Esophagus squamous epithelium (tissue), 5 donors: ENCODE measurements around the gene PPIL4. TPM values are rescaled to one million over a fixed set of nuclear protein-coding genes. Genes with fewer than 3 reads are reported as not detected.
"Not testable (repeated sequence)": the region's sequence is repeated elsewhere in the genome, so short reads cannot be mapped to it uniquely, and the experiment has no call there.

Source experiments
- DNase-seq: peaks from one replicate; lab custom pipeline; 2025; lab: John Stamatoyannopoulos, UW
- H3K27ac ChIP-seq, 4 donors: fragments of 200-600 bp; sonication (generic); one replicate each; pipeline ENCODE4 v1.5.1; 2016 to 2019; ENCODE audit warnings: mild to moderate bottlenecking in 1 of 4
- H3K27me3 ChIP-seq, 4 donors: fragments of 200-600 bp; sonication (generic); 1 replicate in 3 of 4; 2 replicates in 1 of 4; pipeline versions ENCODE4 v1.5.1 to v1.6.0; 2017 to 2021; ENCODE audit warnings: antibody characterized with exemption in 1 of 4
- H3K36me3 ChIP-seq, 3 donors: fragments of 200-600 bp; sonication (generic); one replicate each; pipeline ENCODE4 v1.5.1; 2016 to 2019
- H3K4me1 ChIP-seq, 3 donors: fragments of 200-600 bp; sonication (generic); one replicate each; pipeline ENCODE4 v1.5.1; 2017 to 2019
- H3K4me3 ChIP-seq, 4 donors: fragments of 200-600 bp; sonication (generic); 1 replicate in 3 of 4; 2 replicates in 1 of 4; pipeline ENCODE4 v1.5.1; 2016 to 2019; ENCODE audit warnings: mild to moderate bottlenecking in 2 of 4, moderate library complexity in 1 of 4
- H3K9me3 ChIP-seq, 3 donors: fragments of 200-600 bp; sonication (generic); one replicate each; pipeline ENCODE4 v1.5.1; 2016 to 2019
- CTCF ChIP-seq, 6 experiments: fragments of 450-650 bp in 4 of 6; fragments of 200-600 bp in 2 of 6; sonication (generic) in 2 of 6; IDR thresholded peaks; one replicate each; pipeline ENCODE4 v1.5.1; 2016 to 2019; ENCODE audit warnings: antibody characterized with exemption in 6 of 6, mild to moderate bottlenecking in 4 of 6, moderate library complexity in 4 of 6
- POLR2A ChIP-seq, 4 donors: fragments of 450-650 bp; IDR thresholded peaks; one replicate each; pipeline ENCODE4 v1.6.1; 2017; ENCODE audit warnings: antibody characterized with exemption in 4 of 4, mild to moderate bottlenecking in 4 of 4, moderate library complexity in 3 of 4
- WGBS, 2 donors: methylation state at CpG; one replicate each; pipeline ENCODE4 v1.1.5; 2018; 5-methylcytosine and 5-hydroxymethylcytosine counted together
- intact Hi-C: fragments of 100-400 bp; cut with DNase I; formaldehyde crosslinking; loops from one replicate; pipeline ENCODE4 v1.15.0; 2022
- total RNA-seq, 4 donors: library from RNA; depleted of rRNA; stranded (reverse); fragments of >200 nt; gene quantifications; one replicate each; pipeline ENCODE4 v1.1.0, GENCODE V29; 2016
- donor health status: DM: yes; HTN: yes; CAD: no.

Gene PPIL4
- total RNA-seq, 4 donors from 2014 or later: 9.4 to 25.2 (median 16.2) TPM

GRCh38 chr6:149501201-149501600 is 44.6 kb downstream of the PPIL4 start:
- Histone ChIP-seq H3K27ac (no peak overlapping the region), H3K4me3 (no peak overlapping the region), H3K4me1 (no peaks in the 10 kb centered on the region), H3K36me3 (peaks cover 0 to 42% (median 0%) of the 10 kb centered on the region in 3 donors), H3K27me3 (no peaks in the 10 kb centered on the region), H3K9me3 (no peaks in the 10 kb centered on the region)
- intact Hi-C loops: no loop called here
- no peak for DNase-seq
- WGBS, 2 donors: 82 to 91% methylated on average over 1 of the region's 1 CpG
- TF ChIP-seq POLR2A (IDR thresholded peaks at IDR 0.05) (no peak), CTCF (IDR thresholded peaks at IDR 0.05) (no peak)

GRCh38 chr6:149500096-149500495 is 45.7 kb downstream of the PPIL4 start:
- Histone ChIP-seq H3K27ac (no peak overlapping the region), H3K4me1 (no peaks in the 10 kb centered on the region), H3K36me3 (peaks cover 0 to 31% (median 0%) of the 10 kb centered on the region in 3 donors), H3K27me3 (no peaks in the 10 kb centered on the region), H3K9me3 (no peaks in the 10 kb centered on the region), H3K4me3 (no peak overlapping the region)
- TF ChIP-seq POLR2A (IDR thresholded peaks at IDR 0.05): no peak
- TF ChIP-seq CTCF (IDR thresholded peaks at IDR 0.05): no peak
- intact Hi-C loops: no loop called here
- WGBS, 2 donors: 73 to 87% methylated on average over 1 of the region's 1 CpG
- no peak for DNase-seq

GRCh38 chr6:149499066-149499465 is 46.8 kb downstream of the PPIL4 start:
- Histone ChIP-seq H3K4me3 (no peak overlapping the region), H3K36me3 (peaks cover 0 to 21% (median 0%) of the 10 kb centered on the region in 3 donors), H3K9me3 (no peaks in the 10 kb centered on the region), H3K27ac (no peak overlapping the region), H3K27me3 (no peaks in the 10 kb centered on the region), H3K4me1 (no peaks in the 10 kb centered on the region)
- intact Hi-C loops: no loop called here
- 54 to 59% methylated on average over 3 of the region's 3 CpGs for WGBS, 2 donors
- no peak for DNase-seq
- no peak for TF ChIP-seq CTCF (IDR thresholded peaks at IDR 0.05)
- TF ChIP-seq POLR2A (IDR thresholded peaks at IDR 0.05): peak in 1 of 4 donors; percentile 10

GRCh38 chr6:149497365-149497764 is 48.5 kb downstream of the PPIL4 start:
- no peak for TF ChIP-seq POLR2A (IDR thresholded peaks at IDR 0.05)
- no peak for TF ChIP-seq CTCF (IDR thresholded peaks at IDR 0.05)
- no peak for DNase-seq
- Histone ChIP-seq H3K36me3 (peaks cover 0 to 14% (median 0%) of the 10 kb centered on the region in 3 donors), H3K4me3 (no peak overlapping the region), H3K27ac (no peak overlapping the region), H3K4me1 (no peaks in the 10 kb centered on the region), H3K27me3 (no peaks in the 10 kb centered on the region), H3K9me3 (no peaks in the 10 kb centered on the region)
- 90 to 94% methylated on average over 2 of the region's 2 CpGs for WGBS, 2 donors
- intact Hi-C loops: no loop called here

GRCh38 chr6:149496597-149496996 is 49.2 kb downstream of the PPIL4 start:
- H3K4me1 ChIP-seq, DNase-seq, H3K36me3 ChIP-seq, H3K4me3 ChIP-seq, intact Hi-C loops, H3K27ac ChIP-seq, H3K27me3 ChIP-seq, H3K9me3 ChIP-seq: not testable (repeated sequence)
- WGBS, 2 donors: 52 to 73% methylated on average over 3 to 6 of the region's 6 CpGs

GRCh38 chr6:149495349-149496016 is 50.4 kb downstream of the PPIL4 start:
- H3K27ac ChIP-seq, H3K4me1 ChIP-seq, DNase-seq, intact Hi-C loops, H3K9me3 ChIP-seq, H3K4me3 ChIP-seq, H3K36me3 ChIP-seq, H3K27me3 ChIP-seq: not testable (repeated sequence)
- 73 to 81% methylated on average over 9 to 10 of the region's 11 CpGs for WGBS, 2 donors

- H3K4me1 ChIP-seq, H3K36me3 ChIP-seq, DNase-seq, H3K4me3 ChIP-seq, H3K27ac ChIP-seq, intact Hi-C loops, H3K27me3 ChIP-seq, H3K9me3 ChIP-seq: not testable (repeated sequence)
- 64 to 88% methylated on average over 4 of the region's 4 CpGs for WGBS, 2 donors
Measured at GRCh38 chr6:149494810-149495209, 51.0 kb downstream of the PPIL4 start.
